K562 (cell line): ENCODE results near the gene RNF145. TPM values are rescaled to one million over a fixed set of nuclear protein-coding genes. Genes with fewer than 3 reads are reported as not detected.

ENCODE experiments used
- ATAC-seq: fragments of 200-7000 bp; cut with Tn5 transposase; 3 replicates; pipeline ENCODE4 v1.9.1; 2020; ENCODE audit warnings: moderate library complexity
- BruUV-seq: library from RNA; stranded (reverse); fragments of 400-500 nt; replicated peaks from 2 replicates; lab custom pipeline; 2021; lab: Mats Ljungman, UMichigan
- CTCF ChIA-PET: fragments of 300-600 bp; formaldehyde crosslinking; extraction: SDS; loops from one replicate; lab custom pipeline; 2021; ENCODE audit warnings: low intra/inter-chr PET ratio; lab: Yijun Ruan, JAX
- POLR2A ChIA-PET: fragments of 300-600, 350-650 bp; sonication (Branson Sonifier 250); formaldehyde crosslinking; extraction: SDS; loops from one replicate; lab custom pipeline; 2021; ENCODE audit warnings: antibody characterized with exemption, inconsistent platforms; lab: Yijun Ruan, JAX
- DNase-seq, 4 experiments: peaks; one replicate each; pipeline versions ENCODE4 v3.0.0 to v3.0.0-alpha.2; 2011 to 2018; ENCODE audit warnings: low spot score in 3 of 4, mixed read lengths in 3 of 4; ENCODE audit errors: extremely low read depth in 1 of 4
- FAIRE-seq: peaks from 2 replicates; lab custom pipeline; 2011; peaks lifted over from hg19 to GRCh38; lab: Jason Lieb, UNC
- H2AFZ ChIP-seq: 2 replicates; pipeline ENCODE4 v1.6.0; 2011; ENCODE audit warnings: low read depth, low read length, control low read depth, inconsistent platforms
- H3K27ac ChIP-seq: fragments of 200-600 bp; 3 replicates; pipeline ENCODE4 v1.8.0; 2011; ENCODE audit warnings: low read depth, mild to moderate bottlenecking, control low read depth, inconsistent platforms, low read length, moderate library complexity, mixed read lengths; ENCODE audit errors: extremely low read depth
- H3K27me3 ChIP-seq, 2 experiments: fragments of 300-600 bp in 1 of 2; 2 replicates in 1 of 2; 3 replicates in 1 of 2; pipeline versions ENCODE4 v1.6.0 to v1.8.0; 2011; ENCODE audit warnings: inconsistent platforms in 2 of 2, low read length in 2 of 2, mild to moderate bottlenecking in 1 of 2, mixed read lengths in 1 of 2, moderate library complexity in 1 of 2; ENCODE audit not compliant: control insufficient read depth in 2 of 2, insufficient read depth in 2 of 2
- H3K36me3 ChIP-seq: fragments of 300-600 bp; 3 replicates; pipeline ENCODE4 v1.8.0; 2011; ENCODE audit warnings: mild to moderate bottlenecking, low read length, inconsistent platforms; ENCODE audit not compliant: control insufficient read depth, insufficient read depth
- H3K4me1 ChIP-seq, 2 experiments: fragments of 200-600 bp in 1 of 2; replicated peaks in 1 of 2; 2 replicates in 1 of 2; 3 replicates in 1 of 2; pipeline versions ENCODE4 v1.5.1 to v1.8.0; 2011; ENCODE audit warnings: inconsistent platforms in 2 of 2, low read length in 2 of 2, mild to moderate bottlenecking in 1 of 2, mixed read lengths in 1 of 2, moderate library complexity in 1 of 2; ENCODE audit not compliant: control insufficient read depth in 2 of 2, insufficient read depth in 2 of 2
- H3K4me2 ChIP-seq: 2 replicates; pipeline ENCODE4 v1.6.1; 2011; ENCODE audit warnings: low read length, control low read depth, inconsistent platforms, mixed read lengths; ENCODE audit not compliant: insufficient read depth
- H3K4me3 ChIP-seq: fragments of 200-600 bp; sonication (generic), shearing (Covaris generic); 2 replicates; pipeline ENCODE4 v1.5.1; 2016; ENCODE audit warnings: control low read depth, inconsistent platforms
- H3K79me2 ChIP-seq: fragments of 200-600 bp; 3 replicates; pipeline ENCODE4 v1.8.0; 2011; ENCODE audit warnings: low read length, inconsistent platforms; ENCODE audit not compliant: control insufficient read depth, insufficient read depth
- H3K9ac ChIP-seq, 2 experiments: 2 replicates each; pipeline versions ENCODE4 v1.6.0 to v1.6.1; 2011; ENCODE audit warnings: low read depth in 2 of 2, low read length in 2 of 2, control low read depth in 1 of 2, inconsistent platforms in 1 of 2, mild to moderate bottlenecking in 1 of 2, mixed read lengths in 1 of 2; ENCODE audit not compliant: insufficient read depth in 1 of 2
- H3K9me1 ChIP-seq: one replicate; pipeline ENCODE4 v1.6.0; 2011; ENCODE audit warnings: inconsistent platforms, mild to moderate bottlenecking, low read length, moderate library complexity; ENCODE audit not compliant: control insufficient read depth, insufficient read depth
- H3K9me3 ChIP-seq: replicated peaks from 2 replicates; pipeline ENCODE4 v1.5.1; 2011; ENCODE audit warnings: low read depth, low read length, inconsistent platforms; ENCODE audit not compliant: control insufficient read depth, insufficient read depth
- H4K20me1 ChIP-seq: replicated peaks from 2 replicates; pipeline ENCODE4 v1.6.1; 2011; ENCODE audit warnings: low read length, inconsistent platforms, mixed read lengths; ENCODE audit not compliant: control insufficient read depth, insufficient read depth
- ETS2 ChIP-seq: IDR thresholded peaks from 2 replicates; pipeline ENCODE4 v1.6.1; 2016; ENCODE audit warnings: borderline replicate concordance, missing genetic modification characterization, mild to moderate bottlenecking, moderate library complexity, missing compliant biosample characterization; ENCODE audit not compliant: poor library complexity, severe bottlenecking
- KAT2B ChIP-seq: IDR thresholded peaks from one replicate; pipeline ENCODE4 v1.6.1; 2012; ENCODE audit warnings: low read depth, mild to moderate bottlenecking, control low read depth, inconsistent platforms, low read length, moderate library complexity
- PHTF2 ChIP-seq: fragments of 250-450 bp; sonication (Bioruptor Pico); IDR thresholded peaks from 2 replicates; pipeline ENCODE4 v1.5.0; 2021; ENCODE audit warnings: mild to moderate bottlenecking
- SRSF3 ChIP-seq: fragments of 200-400 bp; formaldehyde crosslinking; IDR thresholded peaks from 2 replicates; pipeline ENCODE4 v1.6.1; 2016; ENCODE audit warnings: mild to moderate bottlenecking, low read length, moderate library complexity; ENCODE audit not compliant: insufficient read depth
- XRCC5 ChIP-seq: fragments of 200-400 bp; formaldehyde crosslinking; IDR thresholded peaks from 2 replicates; pipeline ENCODE4 v1.6.1; 2017; ENCODE audit warnings: low read depth, mild to moderate bottlenecking, low read length
- ZBTB17 ChIP-seq: fragments of 450-650 bp; formaldehyde crosslinking; IDR thresholded peaks from 2 replicates; pipeline ENCODE4 v1.4.0; 2020; ENCODE audit warnings: mild to moderate bottlenecking
- ZHX1 ChIP-seq: fragments of 150-350 bp; conservative IDR thresholded peaks from 2 replicates; pipeline ENCODE4 v1.6.1; 2014; ENCODE audit warnings: low read length
- WGBS: fragments of 100-300 bp; shearing (Covaris generic); methylation state at CpG from one replicate; pipeline ENCODE4 v1.1.6; 2016; ENCODE audit warnings: low coverage, mixed read lengths; ENCODE audit not compliant: insufficient coverage; ENCODE audit errors: missing lambda C conversion rate; 5-methylcytosine and 5-hydroxymethylcytosine counted together
- in situ Hi-C: fragments of 300-500 bp; cut with MboI; formaldehyde crosslinking; loops from 4 replicates; pipeline ENCODE4 v1.15.0; 2018; ENCODE audit warnings: inconsistent platforms, mixed read lengths
- intact Hi-C: fragments of 100-400 bp; cut with micrococcal nuclease; formaldehyde crosslinking; loops from 2 replicates; pipeline ENCODE4 v1.14.2; 2022
- polyA plus RNA-seq, 8 experiments: library from polyadenylated mRNA; depleted of rRNA in 4 of 8; stranded (reverse) in 5 of 8; unstranded in 3 of 8; fragments of >200 nt; fragmentation: Nextera tagmentation in 2 of 8; fragmentation: Illumina TruSeq in 1 of 8; extraction: Ambion mirVana in 2 of 8; extraction: Trizol in 1 of 8; gene quantifications; 2 replicates each; pipeline versions ENCODE4 v1.2.1 to v1.2.3, GENCODE V29; 2011 to 2014; ENCODE audit warnings: inconsistent platforms in 1 of 8, missing spikeins in 1 of 8
- total RNA-seq, 7 experiments: library from RNA; depleted of rRNA in 6 of 7; stranded (reverse); fragments of >200 nt in 6 of 7; fragmentation: Illumina TruSeq in 2 of 7; extraction: Trizol in 2 of 7; gene quantifications; 2 replicates each; pipeline versions ENCODE4 v1.2.1 to v1.2.3, GENCODE V29; 2011 to 2021; ENCODE audit warnings: low replicate concordance in 1 of 7

The RNF145 gene
- total and polyA plus RNA-seq, 9 of the 15 experiments (the other 6 are each of a cell fraction or from before 2014, with no cell fraction given), result 13.6 to 40.7 (median 25.4) TPM

GRCh38 chr5:159181651-159182050 lies 27.7 kb downstream of the RNF145 start:
- peaks cover 68% of the 10 kb centered on the region for H3K79me2 ChIP-seq

More at GRCh38 chr5:159181651-159182050, 27.7 kb downstream of the RNF145 start:
- Histone ChIP-seq H2AFZ (no peak overlapping the region), H3K27me3 (no peaks in the 10 kb centered on the region), H3K27ac (no peak overlapping the region), H3K36me3 (peaks cover 66% of the 10 kb centered on the region), H3K9ac (no peak overlapping the region), H3K9me1 (no peaks in the 10 kb centered on the region), H3K4me3 (no peak overlapping the region), H4K20me1 (no peaks in the 10 kb centered on the region), H3K4me2 (no peak overlapping the region), H3K9me3 (no peaks in the 10 kb centered on the region), H3K4me1 (peaks cover 0 to 5% of the 10 kb centered on the region in 2 experiments; a peak in 2 of 5 replicates)
- ChIA-PET CTCF (no interaction called here), POLR2A (no interaction called here)
- no peak for TF ChIP-seq KAT2B
- no peak for TF ChIP-seq SRSF3
- no peak for TF ChIP-seq PHTF2 (CRISPR knock-in tag)
- no peak for TF ChIP-seq XRCC5
- no peak for TF ChIP-seq ZBTB17
- no peak for TF ChIP-seq ZHX1
- TF ChIP-seq ETS2 (tag), result no peak
- BruUV-seq, result no TSS peak
- 96% methylated on average over 4 of the region's 4 CpGs for WGBS
- DNase-seq (no peak), FAIRE-seq (no peak), ATAC-seq (no peak)
- in situ Hi-C loops (no loop called here), intact Hi-C loops (no loop called here)
